DND-41 (cell line): Measurements from ENCODE around the gene FHOD3.

Experiments
- ATAC-seq: fragments of 200-7000 bp; cut with Tn5 transposase; 3 replicates; pipeline ENCODE4 v1.9.1; 2021; ENCODE audit warnings: low read depth; ENCODE audit not compliant: insufficient read depth
- DNase-seq: peaks from one replicate; pipeline ENCODE4 v3.0.0-alpha.2; 2020
- H2AFZ ChIP-seq: 2 replicates; pipeline ENCODE4 v1.6.0; 2012; ENCODE audit warnings: low read depth, low read length
- H3K27ac ChIP-seq: 2 replicates; pipeline ENCODE4 v1.5.1; 2012; ENCODE audit warnings: low read length, inconsistent platforms
- H3K27me3 ChIP-seq: fragments of 200-600 bp; sonication (generic); 2 replicates; pipeline ENCODE4 v1.6.0; 2012; ENCODE audit warnings: low read length, mild to moderate bottlenecking, inconsistent platforms; ENCODE audit not compliant: insufficient read depth, poor library complexity
- H3K36me3 ChIP-seq: 2 replicates; pipeline ENCODE4 v1.5.1; 2012; ENCODE audit warnings: low read length, inconsistent platforms; ENCODE audit not compliant: insufficient read depth
- H3K4me1 ChIP-seq: 2 replicates; pipeline ENCODE4 v1.5.1; 2012; ENCODE audit warnings: mild to moderate bottlenecking, low read length; ENCODE audit not compliant: insufficient read depth
- H3K4me2 ChIP-seq: 2 replicates; pipeline ENCODE4 v1.6.0; 2012; ENCODE audit warnings: mild to moderate bottlenecking, moderate library complexity, low read length, inconsistent platforms; ENCODE audit not compliant: insufficient read depth
- H3K4me3 ChIP-seq, 2 experiments: fragments of 200-600 bp in 1 of 2; shearing (Covaris generic) in 1 of 2; 2 replicates each; pipeline ENCODE4 v1.5.1; 2012 to 2016; ENCODE audit warnings: inconsistent platforms in 2 of 2, low read length in 2 of 2, mild to moderate bottlenecking in 2 of 2, low read depth in 1 of 2, moderate library complexity in 1 of 2
- H3K79me2 ChIP-seq: 2 replicates; pipeline ENCODE4 v1.6.0; 2012; ENCODE audit warnings: low read length, inconsistent platforms; ENCODE audit not compliant: insufficient read depth
- H3K9ac ChIP-seq: 2 replicates; pipeline ENCODE4 v1.6.0; 2012; ENCODE audit warnings: low read depth, mild to moderate bottlenecking, inconsistent platforms, low read length, moderate library complexity
- H3K9me3 ChIP-seq: 2 replicates; pipeline ENCODE4 v1.5.1; 2012; ENCODE audit warnings: low read length, moderate library complexity, mild to moderate bottlenecking, inconsistent platforms; ENCODE audit not compliant: insufficient read depth, severe bottlenecking
- H4K20me1 ChIP-seq: 2 replicates; pipeline ENCODE4 v1.6.0; 2012; ENCODE audit warnings: low read length; ENCODE audit not compliant: insufficient read depth
- EZH2 ChIP-seq: IDR thresholded peaks from 3 replicates; pipeline ENCODE4 v1.6.1; 2012; ENCODE audit warnings: borderline replicate concordance, low read depth, mild to moderate bottlenecking, moderate library complexity, low read length, inconsistent platforms; ENCODE audit not compliant: severe bottlenecking
- TF ChIP-seq, protein P1 (sequence below): IDR thresholded peaks from 2 replicates; pipeline ENCODE4 v1.5.1; 2012; ENCODE audit warnings: borderline replicate concordance, low read length, moderate library complexity, mild to moderate bottlenecking; ENCODE audit not compliant: poor library complexity, severe bottlenecking; ENCODE audit errors: extremely low read depth

Gene FHOD3

DNA sequence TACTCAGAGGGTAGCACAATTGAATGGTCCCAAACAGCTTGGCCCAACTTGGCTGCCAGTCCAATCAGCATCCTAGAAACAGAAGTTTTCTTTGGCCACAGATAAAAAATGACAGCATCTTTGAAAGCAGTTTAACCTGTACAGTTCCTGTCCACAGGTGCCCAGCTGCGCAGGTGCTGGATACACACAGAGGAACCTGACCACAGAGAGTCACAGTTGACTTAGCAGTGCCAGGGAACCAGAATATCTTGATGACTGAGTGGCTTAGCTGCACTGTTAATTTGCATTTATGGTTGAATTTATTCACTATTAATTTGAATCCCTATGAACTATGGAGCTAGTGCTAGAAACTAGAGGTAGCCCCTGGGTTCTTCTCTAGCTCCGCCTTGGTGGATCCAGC is 437.6 kb downstream of the FHOD3 start:
- Histone ChIP-seq H3K9me3 (peaks cover 2% of the 10 kb centered on the region), H3K27me3 (no peaks in the 10 kb centered on the region), H3K27ac (no peak overlapping the region), H3K79me2 (no peaks in the 10 kb centered on the region), H3K4me2 (no peak overlapping the region), H3K4me3 (no peak overlapping the region), H3K4me1 (no peaks in the 10 kb centered on the region), H2AFZ (no peak overlapping the region), H4K20me1 (no peaks in the 10 kb centered on the region), H3K36me3 (no peaks in the 10 kb centered on the region), H3K9ac (no peak overlapping the region)
- ATAC-seq = no peak
- DNase-seq = no peak
- TF ChIP-seq, protein P1, sequence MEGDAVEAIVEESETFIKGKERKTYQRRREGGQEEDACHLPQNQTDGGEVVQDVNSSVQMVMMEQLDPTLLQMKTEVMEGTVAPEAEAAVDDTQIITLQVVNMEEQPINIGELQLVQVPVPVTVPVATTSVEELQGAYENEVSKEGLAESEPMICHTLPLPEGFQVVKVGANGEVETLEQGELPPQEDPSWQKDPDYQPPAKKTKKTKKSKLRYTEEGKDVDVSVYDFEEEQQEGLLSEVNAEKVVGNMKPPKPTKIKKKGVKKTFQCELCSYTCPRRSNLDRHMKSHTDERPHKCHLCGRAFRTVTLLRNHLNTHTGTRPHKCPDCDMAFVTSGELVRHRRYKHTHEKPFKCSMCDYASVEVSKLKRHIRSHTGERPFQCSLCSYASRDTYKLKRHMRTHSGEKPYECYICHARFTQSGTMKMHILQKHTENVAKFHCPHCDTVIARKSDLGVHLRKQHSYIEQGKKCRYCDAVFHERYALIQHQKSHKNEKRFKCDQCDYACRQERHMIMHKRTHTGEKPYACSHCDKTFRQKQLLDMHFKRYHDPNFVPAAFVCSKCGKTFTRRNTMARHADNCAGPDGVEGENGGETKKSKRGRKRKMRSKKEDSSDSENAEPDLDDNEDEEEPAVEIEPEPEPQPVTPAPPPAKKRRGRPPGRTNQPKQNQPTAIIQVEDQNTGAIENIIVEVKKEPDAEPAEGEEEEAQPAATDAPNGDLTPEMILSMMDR = no peak
- TF ChIP-seq EZH2 = no peak

DNA sequence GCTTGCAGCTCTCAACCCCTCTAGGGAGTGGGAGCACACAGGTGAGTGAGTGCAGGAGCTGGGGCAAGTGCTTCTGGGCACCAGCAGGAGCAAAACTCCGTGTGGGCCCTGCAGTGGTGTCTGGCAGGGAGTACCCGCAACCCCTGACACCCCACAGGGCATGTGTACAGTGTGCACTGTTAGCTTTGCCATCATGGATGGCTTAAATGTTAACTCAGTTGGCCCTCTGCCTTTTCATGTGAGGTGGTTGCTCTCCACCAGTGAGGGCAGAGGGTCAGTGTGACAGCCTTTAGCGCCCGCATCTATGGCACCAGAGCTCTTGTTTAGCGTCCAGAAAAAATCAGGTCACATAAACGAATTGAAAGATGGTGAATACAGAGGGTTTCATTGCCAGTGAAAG is 438.6 kb downstream of the FHOD3 start:
- Histone ChIP-seq H3K9ac (no peak overlapping the region), H3K79me2 (no peaks in the 10 kb centered on the region), H3K4me1 (no peaks in the 10 kb centered on the region), H3K4me2 (no peak overlapping the region), H3K9me3 (peaks cover 2% of the 10 kb centered on the region), H4K20me1 (no peaks in the 10 kb centered on the region), H2AFZ (no peak overlapping the region), H3K27ac (no peak overlapping the region), H3K27me3 (no peaks in the 10 kb centered on the region), H3K36me3 (no peaks in the 10 kb centered on the region), H3K4me3 (no peak overlapping the region)
- TF ChIP-seq, protein P1 = no peak
- no peak for TF ChIP-seq EZH2
- DNase-seq (no peak), ATAC-seq (no peak)

- no peak for ATAC-seq
- no peak overlapping the region for H3K9ac ChIP-seq
- no peaks in the 10 kb centered on the region for H3K36me3 ChIP-seq
- H3K9me3 ChIP-seq = peaks cover 2% of the 10 kb centered on the region
- no peak for DNase-seq
- no peak overlapping the region for H3K27ac ChIP-seq
- TF ChIP-seq EZH2 = no peak
- TF ChIP-seq, protein P1 = no peak
- H3K79me2 ChIP-seq = no peaks in the 10 kb centered on the region
- H4K20me1 ChIP-seq = no peaks in the 10 kb centered on the region
- no peak overlapping the region for H3K4me2 ChIP-seq
- H3K27me3 ChIP-seq = no peaks in the 10 kb centered on the region
- H2AFZ ChIP-seq = no peak overlapping the region
- H3K4me3 ChIP-seq = no peak overlapping the region
- no peaks in the 10 kb centered on the region for H3K4me1 ChIP-seq
Observed at GRCh38 chr18:36737316-36737715, 439.8 kb downstream of the FHOD3 start.
